ENCODE results near the gene MUS81. TPM values are rescaled to one million over a fixed set of nuclear protein-coding genes. Genes with fewer than 3 reads are reported as not detected.

The MUS81 gene
- total RNA-seq, 5 donors from 2014 or later (not counting 1 experiment from before 2014, with no cell fraction given), result 55.5 to 118 (median 95.6) TPM

GRCh38 chr11:65854852-65855837, 5.1 kb upstream of the MUS81 start:
- Histone ChIP-seq H3K27me3 (replicated peaks in 1 of 2; ENCODE audit: control insufficient read depth in 2 of 2, extremely low read depth in 1 of 2, insufficient read depth in 2 of 2, low read length in 1 of 2) (no peaks in the 10 kb centered on the region), H3K36me3 (ENCODE audit: control insufficient read depth in 2 of 2, extremely low read depth in 1 of 2, insufficient read depth in 1 of 2, low read length in 1 of 2) (peaks cover 21 to 62% of the 10 kb centered on the region in 2 donors), H3K27ac (ENCODE audit: low read length) (no peak overlapping the region), H3K9me3 (no peaks in the 10 kb centered on the region), H3K4me1 (ENCODE audit: control insufficient read depth in 1 of 2, extremely low read depth in 1 of 2, insufficient read depth in 2 of 2, low read length in 2 of 2) (peaks cover 17 to 61% of the 10 kb centered on the region in 2 experiments), H3K4me3 (ENCODE audit: control insufficient read depth in 1 of 2, extremely low read depth in 1 of 2, low read length in 1 of 2) (no peak overlapping the region)
- H3K27me3 Mint-ChIP-seq, result no peaks in the 10 kb centered on the region
- DNase-seq, result no peak
- CTCF ChIA-PET, result no interaction called here
- H3K36me3 Mint-ChIP-seq, result peaks cover 48% of the 10 kb centered on the region
- POLR2A ChIA-PET, result no interaction called here
- 90% methylated on average over 10 of the region's 15 CpGs for WGBS (ENCODE audit: insufficient coverage)
- ATAC-seq (replicated peaks in 1 of 4), result no peak
- H3K4me1 Mint-ChIP-seq, result peaks cover 47 to 54% (median 53%) of the 10 kb centered on the region in 3 donors
- H3K9me3 Mint-ChIP-seq, result no peaks in the 10 kb centered on the region
- H3K27ac Mint-ChIP-seq, result peak overlapping the region; percentile 90 to 91
- peak overlapping the region; percentile 61 to 97 (median 86) for H3K4me3 Mint-ChIP-seq

DNA sequence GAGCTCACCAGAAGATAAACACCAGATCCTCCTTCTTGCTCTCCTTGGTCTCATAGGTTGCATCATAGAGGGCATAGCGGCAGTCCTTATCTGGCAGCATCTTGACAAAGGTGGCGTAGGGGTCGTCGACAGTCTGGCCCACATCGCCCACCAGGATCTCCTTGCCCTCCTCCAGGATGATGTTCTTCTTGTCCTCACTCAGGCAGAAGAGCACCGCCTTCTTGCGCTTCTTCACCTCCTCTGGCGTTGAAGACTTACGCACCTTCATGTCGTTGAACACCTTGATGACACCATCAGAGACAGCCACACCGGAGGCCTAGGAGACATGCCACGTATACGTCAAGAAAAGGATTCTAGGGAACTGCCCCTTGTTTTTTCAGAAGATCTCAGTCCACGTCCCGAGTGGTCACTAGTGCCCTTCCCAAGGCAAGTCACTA, 4.3 kb upstream of the MUS81 start:
- Histone ChIP-seq H3K36me3 (ENCODE audit: control insufficient read depth in 2 of 2, extremely low read depth in 1 of 2, insufficient read depth in 1 of 2, low read length in 1 of 2) (peaks cover 21 to 57% of the 10 kb centered on the region in 2 donors), H3K4me3 (ENCODE audit: control insufficient read depth in 1 of 2, extremely low read depth in 1 of 2, low read length in 1 of 2) (peak overlapping the region; percentile 90 to 93), H3K27ac (ENCODE audit: low read length) (peak overlapping the region; percentile 40), H3K9me3 (no peaks in the 10 kb centered on the region), H3K27me3 (replicated peaks in 1 of 2; ENCODE audit: control insufficient read depth in 2 of 2, extremely low read depth in 1 of 2, insufficient read depth in 2 of 2, low read length in 1 of 2) (no peaks in the 10 kb centered on the region), H3K4me1 (ENCODE audit: control insufficient read depth in 1 of 2, extremely low read depth in 1 of 2, insufficient read depth in 2 of 2, low read length in 2 of 2) (peaks cover 17 to 64% of the 10 kb centered on the region in 2 experiments)
- Mint-ChIP-seq H3K36me3 (peaks cover 48% of the 10 kb centered on the region), H3K4me3 (peak overlapping the region; percentile 84 to 97 (median 86)), H3K27me3 (no peaks in the 10 kb centered on the region), H3K4me1 (peaks cover 51 to 56% (median 55%) of the 10 kb centered on the region in 3 donors), H3K27ac (peak overlapping the region; percentile 90 to 91), H3K9me3 (no peaks in the 10 kb centered on the region)
- 82% methylated on average over 15 of the region's 15 CpGs for WGBS (ENCODE audit: insufficient coverage)
- POLR2A ChIA-PET, result no interaction called here
- DNase-seq, result peak in 1 of 35 experiments; percentile 14
- no peak for ATAC-seq (replicated peaks in 1 of 4)
- CTCF ChIA-PET, result no interaction called here

GRCh38 chr11:65856689-65857499, 3.3 kb upstream of the MUS81 start:
- H3K27me3 Mint-ChIP-seq, result no peaks in the 10 kb centered on the region
- Histone ChIP-seq H3K36me3 (ENCODE audit: control insufficient read depth in 2 of 2, extremely low read depth in 1 of 2, insufficient read depth in 1 of 2, low read length in 1 of 2) (peaks cover 14 to 51% of the 10 kb centered on the region in 2 donors), H3K4me1 (ENCODE audit: control insufficient read depth in 1 of 2, extremely low read depth in 1 of 2, insufficient read depth in 2 of 2, low read length in 2 of 2) (peaks cover 22 to 74% of the 10 kb centered on the region in 2 experiments), H3K9me3 (no peaks in the 10 kb centered on the region), H3K27me3 (replicated peaks in 1 of 2; ENCODE audit: control insufficient read depth in 2 of 2, extremely low read depth in 1 of 2, insufficient read depth in 2 of 2, low read length in 1 of 2) (no peaks in the 10 kb centered on the region), H3K27ac (ENCODE audit: low read length) (peak overlapping the region; percentile 40), H3K4me3 (ENCODE audit: control insufficient read depth in 1 of 2, extremely low read depth in 1 of 2, low read length in 1 of 2) (peak overlapping the region; percentile 90 to 93)
- H3K36me3 Mint-ChIP-seq, result peaks cover 42% of the 10 kb centered on the region
- ATAC-seq (replicated peaks in 1 of 4), result peak; percentile 9 to 26 (median 19)
- H3K9me3 Mint-ChIP-seq, result no peaks in the 10 kb centered on the region
- CTCF ChIA-PET, result no interaction called here
- WGBS (ENCODE audit: insufficient coverage), result under 1% methylated on average over 57 of the region's 57 CpGs
- peak; percentile 67 to 88 (median 82) for DNase-seq
- H3K27ac Mint-ChIP-seq, result peak overlapping the region; percentile 90 to 91
- H3K4me3 Mint-ChIP-seq, result peak overlapping the region; percentile 84 to 97 (median 86)
- peaks cover 59 to 65% (median 64%) of the 10 kb centered on the region in 3 donors for H3K4me1 Mint-ChIP-seq
- POLR2A ChIA-PET, result no interaction called here

- POLR2A ChIA-PET, result no interaction called here
- Mint-ChIP-seq H3K27ac (no peak overlapping the region), H3K9me3 (no peaks in the 10 kb centered on the region), H3K36me3 (peaks cover 38% of the 10 kb centered on the region), H3K4me1 (peaks cover 59 to 64% (median 62%) of the 10 kb centered on the region in 3 donors), H3K4me3 (peak overlapping the region; percentile 84 to 97 (median 86)), H3K27me3 (no peaks in the 10 kb centered on the region)
- peak overlapping the region; percentile 25 for H3K27ac ChIP-seq (ENCODE audit: low read length)
- CTCF ChIA-PET, result no interaction called here
- ATAC-seq (replicated peaks in 1 of 4), result peak; percentile 4 to 17 (median 10)
- peaks cover 22 to 80% of the 10 kb centered on the region in 2 experiments for H3K4me1 ChIP-seq (ENCODE audit: control insufficient read depth in 1 of 2, extremely low read depth in 1 of 2, insufficient read depth in 2 of 2, low read length in 2 of 2)
- WGBS (ENCODE audit: insufficient coverage), result under 1% methylated on average over 45 of the region's 49 CpGs
- H3K9me3 ChIP-seq, result no peaks in the 10 kb centered on the region
- H3K36me3 ChIP-seq (ENCODE audit: control insufficient read depth in 2 of 2, extremely low read depth in 1 of 2, insufficient read depth in 1 of 2, low read length in 1 of 2), result peaks cover 11 to 50% of the 10 kb centered on the region in 2 donors
- DNase-seq, result peak; percentile 32 to 76 (median 60)
- H3K4me3 ChIP-seq (ENCODE audit: control insufficient read depth in 1 of 2, extremely low read depth in 1 of 2, low read length in 1 of 2), result peak overlapping the region; percentile 90 to 93
- H3K27me3 ChIP-seq (replicated peaks in 1 of 2; ENCODE audit: control insufficient read depth in 2 of 2, extremely low read depth in 1 of 2, insufficient read depth in 2 of 2, low read length in 1 of 2), result no peaks in the 10 kb centered on the region
Observed at GRCh38 chr11:65857500-65857852, 2.8 kb upstream of the MUS81 start.

GRCh38 chr11:65857853-65858680, 2.2 kb upstream of the MUS81 start, which contains the start of gene CFL1:
CFL1 (minus strand) TSS chr11:65858180; CDS start chr11:65858099, 81 bp downstream.
- WGBS (ENCODE audit: insufficient coverage), result under 1% methylated on average over 80 of the region's 92 CpGs
- H3K27me3 ChIP-seq (replicated peaks in 1 of 2; ENCODE audit: control insufficient read depth in 2 of 2, extremely low read depth in 1 of 2, insufficient read depth in 2 of 2, low read length in 1 of 2), result no peaks in the 10 kb centered on the region
- Mint-ChIP-seq H3K27ac (peak within 1 kb of the TSS; percentile 95 to 97), H3K9me3 (no peaks in the 10 kb centered on the region), H3K27me3 (no peaks in the 10 kb centered on the region), H3K4me3 (peak within 1 kb of the TSS; percentile 92 to 97 (median 97)), H3K4me1 (peaks cover 59 to 67% (median 67%) of the 10 kb centered on the region in 3 donors), H3K36me3 (peaks cover 44% of the 10 kb centered on the region)
- CTCF ChIA-PET, result interaction anchor here in 1 of 2 donors (0.6 to 3.6 kb wide), 4 partner anchors 26 to 249 kb away, joined by 3 to 167 read pairs (median 8); partner anchors contain the start of genes CCDC85B, FIBP and PCNX3
- DNase-seq, result peak; percentile 91 to 98 (median 96)
- H3K27ac ChIP-seq (ENCODE audit: low read length), result peak within 1 kb of the TSS; percentile 83
- peak; percentile 64 to 69 (median 67) for ATAC-seq (replicated peaks in 1 of 4)
- H3K4me3 ChIP-seq (ENCODE audit: control insufficient read depth in 1 of 2, extremely low read depth in 1 of 2, low read length in 1 of 2), result peak within 1 kb of the TSS; percentile 90 to 93
- H3K36me3 ChIP-seq (ENCODE audit: control insufficient read depth in 2 of 2, extremely low read depth in 1 of 2, insufficient read depth in 1 of 2, low read length in 1 of 2), result peaks cover 11 to 50% of the 10 kb centered on the region in 2 donors
- POLR2A ChIA-PET, result interaction anchor here (0.6 to 2.6 kb wide), 6 partner anchors 29 to 492 kb away, joined by 3 to 20 read pairs (median 6); partner anchors contain the start of gene CCDC85B (in 1 of the 2)
- no peaks in the 10 kb centered on the region for H3K9me3 ChIP-seq
- H3K4me1 ChIP-seq (ENCODE audit: control insufficient read depth in 1 of 2, extremely low read depth in 1 of 2, insufficient read depth in 2 of 2, low read length in 2 of 2), result peaks cover 22 to 85% of the 10 kb centered on the region in 2 experiments

Measured in T-cell (primary cell).